ENCODE results near the gene PCSK7. TPM values are rescaled to one million over a fixed set of nuclear protein-coding genes. Genes with fewer than 3 reads are reported as not detected.

The PCSK7 gene
- polyA plus RNA-seq, 1 donor (not counting 4 experiments of a cell fraction or from before 2014, with no cell fraction given): 32.9 TPM

- no peak for FAIRE-seq
- H3K79me2 ChIP-seq (ENCODE audit: control insufficient read depth, insufficient read depth, low read length): no peaks in the 10 kb centered on the region
- no peak overlapping the region for H3K9ac ChIP-seq (ENCODE audit: control insufficient read depth, extremely low read depth, insufficient read depth, low read length)
- DNase-seq (ENCODE audit: low read depth, low spot score): no peak
- no peaks in the 10 kb centered on the region for H3K4me1 ChIP-seq (ENCODE audit: control insufficient read depth, extremely low read depth, insufficient read depth, low read length)
- no peaks in the 10 kb centered on the region for H3K9me1 ChIP-seq (ENCODE audit: control insufficient read depth, extremely low read depth, insufficient read depth, low read length)
- TF ChIP-seq CTCF (optimal IDR thresholded peaks at IDR 0.05 in 1 of 3, IDR thresholded peaks at IDR 0.05 in 1 of 3, conservative IDR thresholded peaks at IDR 0.05 in 1 of 3; ENCODE audit: extremely low read depth in 1 of 3, insufficient read depth in 2 of 3, low read length in 3 of 3) (no peak), EZH2 (IDR thresholded peaks at IDR 0.05; ENCODE audit: low read length) (no peak)
- no peaks in the 10 kb centered on the region for H3K27me3 ChIP-seq (ENCODE audit: control insufficient read depth, extremely low read depth, insufficient read depth, low read length)
- H3K9me3 ChIP-seq (ENCODE audit: control insufficient read depth, low read depth, low read length): no peaks in the 10 kb centered on the region
- no peaks in the 10 kb centered on the region for H4K20me1 ChIP-seq (ENCODE audit: control insufficient read depth, extremely low read depth, insufficient read depth, low read length)
- H3K36me3 ChIP-seq (ENCODE audit: control insufficient read depth in 2 of 2, extremely low read depth in 1 of 2, insufficient read depth in 2 of 2, low read length in 2 of 2): peaks cover 22 to 37% of the 10 kb centered on the region in 2 experiments
- H3K4me3 ChIP-seq (ENCODE audit: control insufficient read depth in 2 of 3, extremely low read depth in 1 of 3, insufficient read depth in 2 of 3, low read depth in 1 of 3, low read length in 3 of 3): no peak overlapping the region
- H3K27ac ChIP-seq (ENCODE audit: control insufficient read depth, insufficient read depth, low read length): no peak overlapping the region
- no peak overlapping the region for H2AFZ ChIP-seq (ENCODE audit: control insufficient read depth, low read length)
- H3K4me2 ChIP-seq (ENCODE audit: control insufficient read depth, extremely low read depth, insufficient read depth, low read depth, low read length): no peak overlapping the region
- dilution Hi-C loops (cut with MboI; ENCODE audit: extremely low pct_ligation_motif_present, low sequenced_read_pairs): no loop called here
Observed at GRCh38 chr11:117214404-117215110, 17.3 kb downstream of the PCSK7 start.

- dilution Hi-C loops (cut with MboI; ENCODE audit: extremely low pct_ligation_motif_present, low sequenced_read_pairs): no loop called here
- H3K36me3 ChIP-seq (ENCODE audit: control insufficient read depth in 2 of 2, extremely low read depth in 1 of 2, insufficient read depth in 2 of 2, low read length in 2 of 2): peaks cover 12 to 22% of the 10 kb centered on the region in 2 experiments
- FAIRE-seq: no peak
Observed at GRCh38 chr11:117212697-117213355, 19.0 kb downstream of the PCSK7 start.

More at GRCh38 chr11:117212697-117213355, 19.0 kb downstream of the PCSK7 start:
- H3K9me1 ChIP-seq (ENCODE audit: control insufficient read depth, extremely low read depth, insufficient read depth, low read length): no peaks in the 10 kb centered on the region
- no peaks in the 10 kb centered on the region for H4K20me1 ChIP-seq (ENCODE audit: control insufficient read depth, extremely low read depth, insufficient read depth, low read length)
- H3K4me3 ChIP-seq (ENCODE audit: control insufficient read depth in 2 of 3, extremely low read depth in 1 of 3, insufficient read depth in 2 of 3, low read depth in 1 of 3, low read length in 3 of 3): no peak overlapping the region
- no peak overlapping the region for H3K9ac ChIP-seq (ENCODE audit: control insufficient read depth, extremely low read depth, insufficient read depth, low read length)
- no peaks in the 10 kb centered on the region for H3K9me3 ChIP-seq (ENCODE audit: control insufficient read depth, low read depth, low read length)
- H3K79me2 ChIP-seq (ENCODE audit: control insufficient read depth, insufficient read depth, low read length): no peaks in the 10 kb centered on the region
- DNase-seq (ENCODE audit: low read depth, low spot score): no peak
- H3K27me3 ChIP-seq (ENCODE audit: control insufficient read depth, extremely low read depth, insufficient read depth, low read length): no peaks in the 10 kb centered on the region
- no peak overlapping the region for H3K27ac ChIP-seq (ENCODE audit: control insufficient read depth, insufficient read depth, low read length)
- H3K4me1 ChIP-seq (ENCODE audit: control insufficient read depth, extremely low read depth, insufficient read depth, low read length): no peaks in the 10 kb centered on the region
- no peak overlapping the region for H3K4me2 ChIP-seq (ENCODE audit: control insufficient read depth, extremely low read depth, insufficient read depth, low read depth, low read length)
- no peak overlapping the region for H2AFZ ChIP-seq (ENCODE audit: control insufficient read depth, low read length)
- TF ChIP-seq EZH2 (IDR thresholded peaks at IDR 0.05; ENCODE audit: low read length) (no peak), CTCF (optimal IDR thresholded peaks at IDR 0.05 in 1 of 3, IDR thresholded peaks at IDR 0.05 in 1 of 3, conservative IDR thresholded peaks at IDR 0.05 in 1 of 3; ENCODE audit: extremely low read depth in 1 of 3, insufficient read depth in 2 of 3, low read length in 3 of 3) (no peak)

All from keratinocyte (primary cell).